Stimulated activated effector memory CD8-positive, alpha-beta T cell treated with anti-CD3 and anti-CD28 coated beads, Interleukin-12 subunit alpha, Interleukin-12 subunit beta, amount 100 ng/mL, for 72 hours (primary cell): ENCODE measurements around the gene PHF3.
"Not testable (repeated sequence)": the region's sequence is repeated elsewhere in the genome, so short reads cannot be mapped to it uniquely, and the experiment has no call there.

ENCODE experiments used
- ATAC-seq: fragments of 150-1000 bp; cut with Tn5 transposase; 2 replicates; pipeline ENCODE4 v1.10.0; 2021
- DNase-seq, 2 donors: peaks; one replicate each; pipeline ENCODE4 v3.0.0; 2021 to 2022; ENCODE audit warnings: low spot score in 2 of 2
- H3K27ac Mint-ChIP-seq: one replicate; pipeline ENCODE4 v1.8.0; 2022; ENCODE audit warnings: mild to moderate bottlenecking, mixed read lengths
- H3K36me3 Mint-ChIP-seq: one replicate; pipeline ENCODE4 v1.8.0; 2022; ENCODE audit warnings: mild to moderate bottlenecking, mixed read lengths
- H3K4me1 Mint-ChIP-seq: one replicate; pipeline ENCODE4 v1.8.0; 2022; ENCODE audit warnings: mixed read lengths
- H3K4me3 Mint-ChIP-seq: one replicate; pipeline ENCODE4 v1.8.0; 2022; ENCODE audit warnings: mild to moderate bottlenecking, mixed read lengths
- H3K9me3 Mint-ChIP-seq: one replicate; pipeline ENCODE4 v1.8.0; 2022; ENCODE audit warnings: mixed read lengths

Gene PHF3

GRCh38 chr6:63713332-63713731 lies 77.7 kb downstream of the PHF3 start:
- Mint-ChIP-seq H3K9me3 (no peaks in the 10 kb centered on the region), H3K4me3 (no peak overlapping the region), H3K27ac (peak overlapping the region; percentile 15), H3K4me1 (peaks cover 7% of the 10 kb centered on the region), H3K36me3 (peaks cover 65% of the 10 kb centered on the region)
- ATAC-seq (no peak), DNase-seq (no peak)

DNA sequence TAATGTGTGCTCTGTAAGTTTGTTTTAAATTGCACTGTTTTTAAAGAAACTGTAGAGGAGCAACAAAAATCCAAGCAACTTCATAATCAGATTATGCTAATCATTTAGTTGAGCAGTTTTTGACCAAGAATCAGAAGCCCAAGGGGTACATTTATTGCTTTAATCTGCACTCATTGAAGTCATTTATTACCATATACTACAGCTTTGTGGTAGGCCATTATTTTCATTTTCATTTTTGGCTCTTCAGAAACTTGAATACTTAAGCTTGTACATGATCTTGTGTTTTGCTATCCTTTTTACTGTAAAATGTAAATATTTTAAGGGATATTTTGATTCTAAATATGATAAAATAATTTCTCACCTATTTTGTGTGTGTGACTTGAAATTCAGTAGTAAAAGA lies 78.5 kb downstream of the PHF3 start:
- no peak overlapping the region for H3K4me3 Mint-ChIP-seq
- H3K36me3 Mint-ChIP-seq: peaks cover 57% of the 10 kb centered on the region
- H3K9me3 Mint-ChIP-seq: no peaks in the 10 kb centered on the region
- no peak overlapping the region for H3K27ac Mint-ChIP-seq
- peaks cover 7% of the 10 kb centered on the region for H3K4me1 Mint-ChIP-seq
- no peak for ATAC-seq
- no peak for DNase-seq

- Mint-ChIP-seq H3K4me1 (peaks cover 7% of the 10 kb centered on the region), H3K36me3 (peaks cover 37% of the 10 kb centered on the region), H3K9me3 (no peaks in the 10 kb centered on the region), H3K4me3 (no peak overlapping the region), H3K27ac (no peak overlapping the region)
- DNase-seq (no peak), ATAC-seq (no peak)
Observed at GRCh38 chr6:63716169-63716568, 80.6 kb downstream of the PHF3 start.

- Mint-ChIP-seq H3K27ac (no peak overlapping the region), H3K36me3 (peaks cover 6% of the 10 kb centered on the region), H3K4me1 (no peaks in the 10 kb centered on the region), H3K4me3 (no peak overlapping the region), H3K9me3 (no peaks in the 10 kb centered on the region)
- ATAC-seq (no peak), DNase-seq (no peak)
Observed at GRCh38 chr6:63721181-63721580, 85.6 kb downstream of the PHF3 start.

DNA sequence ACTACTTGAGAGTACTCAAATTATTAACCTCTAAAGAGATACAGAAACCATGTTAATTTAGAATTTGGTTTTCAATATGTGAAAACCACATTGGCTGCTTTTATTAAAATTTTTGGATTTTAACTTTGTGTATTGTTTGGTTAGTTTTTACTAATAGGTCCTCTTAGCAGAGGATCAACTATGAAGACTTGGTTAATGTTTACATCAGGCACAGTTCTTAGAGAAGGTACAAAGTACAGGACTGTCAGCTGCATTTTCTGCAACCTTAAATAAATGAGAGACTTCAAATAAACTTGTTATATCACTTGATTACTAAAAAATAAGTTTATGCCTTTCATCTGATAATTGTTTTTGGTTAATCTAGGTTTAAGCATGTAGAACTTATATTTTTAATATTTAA lies 89.1 kb downstream of the PHF3 start:
- no peak overlapping the region for H3K4me3 Mint-ChIP-seq
- no peaks in the 10 kb centered on the region for H3K36me3 Mint-ChIP-seq
- ATAC-seq: no peak
- H3K9me3 Mint-ChIP-seq: no peaks in the 10 kb centered on the region
- H3K27ac Mint-ChIP-seq: no peak overlapping the region
- DNase-seq: no peak
- H3K4me1 Mint-ChIP-seq: no peaks in the 10 kb centered on the region

GRCh38 chr6:63730311-63730710 lies 94.7 kb downstream of the PHF3 start:
- peaks cover 1% of the 10 kb centered on the region for H3K9me3 Mint-ChIP-seq
- DNase-seq (no peak), ATAC-seq (no peak)
- H3K4me1 Mint-ChIP-seq: no peaks in the 10 kb centered on the region
- no peak overlapping the region for H3K4me3 Mint-ChIP-seq
- no peak overlapping the region for H3K27ac Mint-ChIP-seq
- H3K36me3 Mint-ChIP-seq: no peaks in the 10 kb centered on the region

DNA sequence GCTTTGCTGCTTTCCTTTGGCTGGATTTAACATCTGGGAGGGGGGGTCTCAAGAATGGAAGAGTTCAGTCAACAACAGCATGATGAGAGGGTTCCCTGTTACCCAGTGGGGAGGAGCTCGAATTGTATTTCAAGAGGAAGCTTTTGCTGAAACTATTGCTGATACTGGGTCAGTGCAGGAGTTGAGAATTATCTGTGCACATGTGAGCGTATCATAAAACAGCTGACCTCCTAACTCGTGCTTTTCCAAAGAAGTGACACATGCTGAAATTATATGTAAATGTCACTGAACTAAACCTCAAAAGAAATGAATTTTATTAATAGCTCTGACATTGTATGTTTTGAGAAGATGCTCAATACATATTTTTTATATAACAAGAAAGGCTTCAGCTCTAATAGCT lies 96.3 kb downstream of the PHF3 start:
- H3K36me3 Mint-ChIP-seq: no peaks in the 10 kb centered on the region
- no peaks in the 10 kb centered on the region for H3K4me1 Mint-ChIP-seq
- peaks cover 6% of the 10 kb centered on the region for H3K9me3 Mint-ChIP-seq
- DNase-seq (no peak), ATAC-seq (no peak)
- no peak overlapping the region for H3K4me3 Mint-ChIP-seq
- H3K27ac Mint-ChIP-seq: no peak overlapping the region

GRCh38 chr6:63732336-63732735 lies 96.7 kb downstream of the PHF3 start:
- H3K36me3 Mint-ChIP-seq: no peaks in the 10 kb centered on the region
- H3K4me3 Mint-ChIP-seq: no peak overlapping the region
- H3K4me1 Mint-ChIP-seq: no peaks in the 10 kb centered on the region
- no peak for DNase-seq
- no peak for ATAC-seq
- peaks cover 6% of the 10 kb centered on the region for H3K9me3 Mint-ChIP-seq
- no peak overlapping the region for H3K27ac Mint-ChIP-seq

- Mint-ChIP-seq H3K4me1 (no peaks in the 10 kb centered on the region), H3K9me3 (peaks cover 6% of the 10 kb centered on the region), H3K4me3 (no peak overlapping the region), H3K27ac (no peak overlapping the region), H3K36me3 (no peaks in the 10 kb centered on the region)
- DNase-seq: no peak
- no peak for ATAC-seq
Observed at GRCh38 chr6:63734923-63735322, 99.3 kb downstream of the PHF3 start.

DNA sequence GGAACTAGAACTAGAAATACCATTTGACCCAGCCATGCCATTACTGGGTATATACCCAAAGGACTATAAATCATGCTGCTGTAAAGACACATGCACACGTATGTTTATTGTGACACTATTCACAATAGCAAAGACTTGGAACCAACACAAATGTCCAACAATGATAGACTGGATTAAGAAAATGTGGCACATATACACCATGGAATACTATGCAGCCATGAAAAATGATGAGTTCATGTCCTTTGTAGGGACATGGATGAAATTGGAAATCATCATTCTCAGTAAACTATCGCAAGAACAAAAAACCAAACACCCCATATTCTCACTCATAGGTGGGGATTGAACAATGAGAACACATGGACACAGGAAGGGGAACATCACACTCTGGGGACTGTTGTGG lies 102.6 kb downstream of the PHF3 start:
- H3K9me3 Mint-ChIP-seq, H3K4me3 Mint-ChIP-seq, H3K36me3 Mint-ChIP-seq, DNase-seq, H3K4me1 Mint-ChIP-seq, ATAC-seq, H3K27ac Mint-ChIP-seq: not testable (repeated sequence)

DNA sequence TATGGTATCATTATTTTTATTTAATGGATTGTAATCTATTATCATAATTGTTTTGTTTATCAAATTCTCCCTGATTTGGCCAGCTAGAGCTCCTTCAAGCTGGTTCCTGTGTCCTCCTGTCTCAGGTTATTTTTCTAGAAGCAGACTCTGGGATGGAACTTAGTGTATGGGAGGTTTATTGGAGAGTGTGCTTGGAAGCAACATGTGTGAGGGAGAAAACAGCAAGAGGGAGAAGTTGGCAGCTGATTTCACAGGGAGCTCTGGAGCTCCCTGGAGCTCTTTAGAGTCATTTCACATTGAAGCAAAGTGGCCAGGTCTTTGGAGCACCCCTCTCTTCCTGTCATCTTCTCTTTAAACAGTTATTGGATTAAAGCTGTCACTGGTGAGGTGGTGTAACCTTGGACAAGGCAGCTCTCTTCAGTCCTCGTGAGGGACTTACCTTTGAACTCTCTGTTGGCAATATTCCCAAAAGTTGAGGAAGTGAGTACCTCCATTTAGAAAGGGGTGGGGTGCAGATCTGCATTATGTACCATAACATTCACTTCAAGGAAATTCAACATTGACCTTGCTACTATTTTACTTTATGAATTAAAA lies 103.6 kb downstream of the PHF3 start:
- no peak overlapping the region for H3K27ac Mint-ChIP-seq
- peaks cover 8% of the 10 kb centered on the region for H3K9me3 Mint-ChIP-seq
- ATAC-seq (no peak), DNase-seq (no peak)
- H3K36me3 Mint-ChIP-seq: no peaks in the 10 kb centered on the region
- no peak overlapping the region for H3K4me3 Mint-ChIP-seq
- H3K4me1 Mint-ChIP-seq: peaks cover 5% of the 10 kb centered on the region

DNA sequence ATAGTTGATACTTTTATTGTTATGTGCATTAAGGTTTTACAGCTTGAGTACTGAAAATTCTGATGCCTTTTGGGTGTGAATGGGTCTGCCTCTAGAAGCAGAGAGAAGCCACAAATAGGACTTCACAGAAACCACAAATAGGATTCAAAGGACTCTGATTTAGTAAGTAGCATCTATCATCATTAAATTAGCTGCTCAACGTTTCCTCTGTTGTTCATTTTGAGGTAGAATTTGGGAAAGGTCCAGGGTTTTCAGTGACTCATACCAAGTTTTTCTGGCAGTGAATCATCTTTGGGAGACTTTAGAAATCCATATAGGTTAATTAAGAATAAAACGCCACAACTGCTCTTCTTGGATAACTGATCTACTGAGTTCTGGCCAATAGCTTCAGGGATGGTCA lies 105.1 kb downstream of the PHF3 start:
- Mint-ChIP-seq H3K4me1 (peaks cover 5% of the 10 kb centered on the region), H3K27ac (no peak overlapping the region), H3K36me3 (no peaks in the 10 kb centered on the region), H3K4me3 (no peak overlapping the region), H3K9me3 (peaks cover 3% of the 10 kb centered on the region)
- ATAC-seq: no peak
- DNase-seq: no peak

GRCh38 chr6:63742060-63742459 lies 106.5 kb downstream of the PHF3 start:
- H3K36me3 Mint-ChIP-seq: no peaks in the 10 kb centered on the region
- H3K9me3 Mint-ChIP-seq: peaks cover 6% of the 10 kb centered on the region
- peaks cover 5% of the 10 kb centered on the region for H3K4me1 Mint-ChIP-seq
- DNase-seq (no peak), ATAC-seq (no peak)
- no peak overlapping the region for H3K4me3 Mint-ChIP-seq
- H3K27ac Mint-ChIP-seq: no peak overlapping the region

DNA sequence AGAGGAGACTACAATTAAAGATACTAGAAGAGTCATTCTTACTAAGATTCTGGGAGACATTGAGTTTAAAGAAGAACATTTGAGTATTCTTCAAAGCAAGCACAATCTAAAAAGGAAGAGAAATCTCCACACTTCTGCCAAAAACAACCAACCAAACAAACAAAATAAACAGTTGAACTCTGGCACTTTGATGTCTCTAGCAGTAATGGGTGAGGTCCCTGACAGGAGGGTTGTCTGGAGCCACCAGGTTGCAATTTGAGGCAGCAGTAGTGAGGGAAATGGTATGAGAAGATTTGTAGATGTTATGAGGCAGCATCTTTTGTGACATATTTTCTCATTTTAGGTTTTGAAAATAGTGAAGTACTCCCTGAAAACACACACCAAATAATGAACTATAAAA lies 108.1 kb downstream of the PHF3 start:
- H3K4me3 Mint-ChIP-seq: no peak overlapping the region

GRCh38 chr6:63744810-63745209 lies 109.2 kb downstream of the PHF3 start:
- Mint-ChIP-seq H3K4me3 (no peak overlapping the region), H3K4me1 (peaks cover 5% of the 10 kb centered on the region), H3K36me3 (no peaks in the 10 kb centered on the region), H3K9me3 (peaks cover 6% of the 10 kb centered on the region), H3K27ac (no peak overlapping the region)
- DNase-seq: no peak
- no peak for ATAC-seq

More for the DNA sequence above, 108.1 kb downstream of the PHF3 start:
- DNase-seq: no peak
- H3K36me3 Mint-ChIP-seq: no peaks in the 10 kb centered on the region
- H3K4me1 Mint-ChIP-seq: peaks cover 5% of the 10 kb centered on the region
- no peak for ATAC-seq
- H3K27ac Mint-ChIP-seq: no peak overlapping the region
- H3K9me3 Mint-ChIP-seq: peaks cover 6% of the 10 kb centered on the region

GRCh38 chr6:63745784-63746183 lies 110.2 kb downstream of the PHF3 start:
- DNase-seq (no peak), ATAC-seq (no peak)
- Mint-ChIP-seq H3K27ac (no peak overlapping the region), H3K4me3 (no peak overlapping the region), H3K9me3 (peaks cover 4% of the 10 kb centered on the region), H3K36me3 (no peaks in the 10 kb centered on the region), H3K4me1 (no peaks in the 10 kb centered on the region)

- Mint-ChIP-seq H3K4me3 (no peak overlapping the region), H3K9me3 (peaks cover 4% of the 10 kb centered on the region), H3K4me1 (no peaks in the 10 kb centered on the region), H3K36me3 (no peaks in the 10 kb centered on the region), H3K27ac (no peak overlapping the region)
- DNase-seq (no peak), ATAC-seq (no peak)
Observed at GRCh38 chr6:63750400-63750799, 114.8 kb downstream of the PHF3 start.
